ENCODE results near the gene ELF4.
A peak's percentile ranks its signal among the peaks of the same experiment; 100 is the strongest.

Gene ELF4

DNA sequence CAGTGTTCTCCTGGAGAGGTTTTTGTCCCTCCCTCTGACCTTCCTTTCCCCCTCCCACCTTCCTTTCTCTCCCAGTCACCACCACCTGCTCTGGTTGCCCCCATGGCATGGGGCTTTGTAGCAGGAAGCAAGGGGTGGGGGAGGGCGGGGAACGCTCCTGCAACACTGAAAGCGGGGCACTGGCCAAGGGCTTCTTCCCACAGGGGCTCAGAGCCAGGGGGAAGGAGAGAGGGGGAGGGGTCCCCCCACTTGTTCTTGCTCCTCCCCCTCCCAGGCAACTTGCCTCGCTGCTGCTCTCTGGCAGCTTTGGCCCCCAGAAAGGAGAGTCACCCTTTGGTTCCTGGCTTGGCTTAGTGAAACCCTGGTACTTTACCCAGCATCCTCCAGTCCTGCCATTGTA is 79.5 kb downstream of the ELF4 start:
- TF ChIP-seq POLR2AphosphoS5 (IDR thresholded peaks at IDR 0.05; ENCODE audit: low read depth, low read length): no peak
- no peak for TF ChIP-seq TAF1 (IDR thresholded peaks at IDR 0.05; ENCODE audit: borderline replicate concordance, low read depth, low read length)
- TF ChIP-seq POLR2A (IDR thresholded peaks at IDR 0.05; ENCODE audit: low read depth, low read length): no peak
- DNase-seq (ENCODE audit: insufficient read length) (no peak), FAIRE-seq (no peak)

DNA sequence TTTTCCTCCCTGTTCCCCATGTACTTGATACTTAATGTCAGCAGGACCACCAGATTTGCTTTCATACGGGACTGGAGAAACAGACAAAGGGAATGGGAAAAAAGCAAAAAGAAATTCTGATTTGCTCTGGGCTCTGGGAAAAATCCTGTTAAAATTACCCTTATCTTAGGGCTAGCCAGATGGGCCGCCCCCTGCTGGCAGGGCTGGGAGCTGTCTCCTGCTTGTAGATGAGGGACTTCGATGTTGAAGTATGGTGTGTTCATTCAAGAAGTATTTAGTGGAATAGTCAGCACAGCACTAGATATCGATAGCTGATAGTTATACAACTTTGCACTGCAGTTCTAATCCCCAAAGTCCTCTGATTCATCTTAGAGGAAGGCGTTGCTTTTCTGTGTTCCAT is 82.1 kb downstream of the ELF4 start:
- DNase-seq (ENCODE audit: insufficient read length): no peak
- no peak for TF ChIP-seq TAF1 (IDR thresholded peaks at IDR 0.05; ENCODE audit: borderline replicate concordance, low read depth, low read length)
- no peak for TF ChIP-seq POLR2AphosphoS5 (IDR thresholded peaks at IDR 0.05; ENCODE audit: low read depth, low read length)
- TF ChIP-seq POLR2A (IDR thresholded peaks at IDR 0.05; ENCODE audit: low read depth, low read length): no peak
- FAIRE-seq: no peak

- no peak for DNase-seq (ENCODE audit: insufficient read length)
- no peak for TF ChIP-seq POLR2A (IDR thresholded peaks at IDR 0.05; ENCODE audit: low read depth, low read length)
- no peak for TF ChIP-seq POLR2AphosphoS5 (IDR thresholded peaks at IDR 0.05; ENCODE audit: low read depth, low read length)
- no peak for TF ChIP-seq TAF1 (IDR thresholded peaks at IDR 0.05; ENCODE audit: borderline replicate concordance, low read depth, low read length)
- no peak for FAIRE-seq
Measured at GRCh38 chrX:130027569-130027968, 82.7 kb downstream of the ELF4 start.

DNA sequence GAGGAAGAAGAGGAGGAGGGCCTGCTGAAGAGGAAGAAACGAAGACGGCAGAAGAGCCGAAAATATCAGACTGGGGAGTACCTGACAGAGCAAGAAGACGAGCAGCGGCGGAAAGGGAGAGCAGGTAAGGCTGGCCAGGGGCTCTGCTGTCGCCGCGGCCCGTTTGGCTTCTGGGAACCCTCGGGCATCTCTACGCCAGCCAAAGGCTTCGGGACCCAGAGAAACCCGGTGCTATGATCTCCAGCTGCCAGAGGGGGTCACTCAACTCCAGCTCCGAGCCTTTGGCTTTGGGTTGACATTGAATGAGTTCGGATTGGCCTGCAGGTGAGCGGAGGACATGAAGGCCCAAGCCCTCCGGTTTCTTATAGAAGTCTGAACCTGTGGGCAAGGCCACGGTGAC is 85.0 kb downstream of the ELF4 start:
- TF ChIP-seq TAF1 (IDR thresholded peaks at IDR 0.05; ENCODE audit: borderline replicate concordance, low read depth, low read length): no peak
- TF ChIP-seq POLR2A (IDR thresholded peaks at IDR 0.05; ENCODE audit: low read depth, low read length): no peak
- TF ChIP-seq POLR2AphosphoS5 (IDR thresholded peaks at IDR 0.05; ENCODE audit: low read depth, low read length): no peak
- no peak for DNase-seq (ENCODE audit: insufficient read length)

DNA sequence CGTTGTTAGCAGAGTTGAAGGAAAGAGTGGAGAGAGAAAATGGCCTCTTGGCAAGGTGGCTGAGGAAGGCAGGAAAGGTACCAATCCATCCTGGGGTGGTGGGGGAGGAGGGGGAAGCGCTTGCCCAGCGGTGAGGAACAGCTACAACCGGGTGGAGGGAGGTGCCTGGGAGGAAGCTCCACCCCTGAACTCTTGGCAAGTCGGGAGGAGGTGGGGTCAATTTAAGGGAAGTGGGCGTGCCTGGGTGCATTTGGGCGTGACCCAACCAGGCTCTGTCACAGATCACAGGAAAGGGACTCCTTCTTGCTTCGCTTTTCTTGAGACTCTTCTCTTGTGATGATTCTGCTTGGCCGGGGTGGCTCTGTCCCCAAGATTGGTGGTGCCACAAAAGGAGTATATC is 86.2 kb downstream of the ELF4 start:
- FAIRE-seq (peak; percentile 97), DNase-seq (ENCODE audit: insufficient read length) (peak; percentile 78)
- TF ChIP-seq TAF1 (IDR thresholded peaks at IDR 0.05; ENCODE audit: borderline replicate concordance, low read depth, low read length) (no peak), POLR2A (IDR thresholded peaks at IDR 0.05; ENCODE audit: low read depth, low read length) (no peak), POLR2AphosphoS5 (IDR thresholded peaks at IDR 0.05; ENCODE audit: low read depth, low read length) (no peak)

More for the DNA sequence above, 85.0 kb downstream of the ELF4 start:
- FAIRE-seq: no peak

- no peak for FAIRE-seq
- TF ChIP-seq TAF1 (IDR thresholded peaks at IDR 0.05; ENCODE audit: borderline replicate concordance, low read depth, low read length): no peak
- no peak for TF ChIP-seq POLR2AphosphoS5 (IDR thresholded peaks at IDR 0.05; ENCODE audit: low read depth, low read length)
- TF ChIP-seq POLR2A (IDR thresholded peaks at IDR 0.05; ENCODE audit: low read depth, low read length): no peak
- DNase-seq (ENCODE audit: insufficient read length): no peak
Measured at GRCh38 chrX:130020661-130021324, 89.5 kb downstream of the ELF4 start.

GRCh38 chrX:130018143-130018542 is 92.2 kb downstream of the ELF4 start:
- TF ChIP-seq TAF1 (IDR thresholded peaks at IDR 0.05; ENCODE audit: borderline replicate concordance, low read depth, low read length) (no peak), POLR2A (IDR thresholded peaks at IDR 0.05; ENCODE audit: low read depth, low read length) (no peak), POLR2AphosphoS5 (IDR thresholded peaks at IDR 0.05; ENCODE audit: low read depth, low read length) (no peak)
- FAIRE-seq (no peak), DNase-seq (ENCODE audit: insufficient read length) (no peak)

- TF ChIP-seq POLR2AphosphoS5 (IDR thresholded peaks at IDR 0.05; ENCODE audit: low read depth, low read length): no peak
- no peak for TF ChIP-seq POLR2A (IDR thresholded peaks at IDR 0.05; ENCODE audit: low read depth, low read length)
- TF ChIP-seq TAF1 (IDR thresholded peaks at IDR 0.05; ENCODE audit: borderline replicate concordance, low read depth, low read length): no peak
- no peak for DNase-seq (ENCODE audit: insufficient read length)
- no peak for FAIRE-seq
Measured at GRCh38 chrX:130015181-130015580, 95.1 kb downstream of the ELF4 start.

All from GM12892 (cell line).